ENCODE data around the gene PGBD2. TPM values are rescaled to one million over a fixed set of nuclear protein-coding genes. Genes with fewer than 3 reads are reported as not detected.
"Not testable (repeated sequence)": the region's sequence is repeated elsewhere in the genome, so short reads cannot be mapped to it uniquely, and the experiment has no call there.

PGBD2 gene
- total and polyA plus RNA-seq, 2 of the 4 experiments (the other 2 are of a cell fraction) = 4.8 to 6.8 TPM

DNA sequence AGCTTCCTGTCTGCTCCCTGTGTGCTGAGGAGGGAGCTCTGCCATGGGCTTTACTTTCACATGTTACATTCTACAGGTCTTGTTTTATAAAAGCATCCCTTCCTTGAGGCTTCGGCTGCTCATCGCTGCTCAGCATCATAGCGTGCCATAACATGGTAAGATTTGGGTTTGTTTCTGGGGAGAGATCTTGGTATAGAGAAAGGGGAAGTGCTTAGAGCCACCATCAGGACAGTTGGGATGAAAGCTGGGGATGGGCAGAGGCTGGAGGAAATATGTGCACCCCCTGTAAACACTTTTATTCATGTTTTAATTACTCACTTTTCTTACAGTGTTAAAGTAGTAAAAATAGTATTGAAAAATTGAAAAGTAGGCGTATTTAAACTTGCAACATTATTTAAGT is 24.0 kb downstream of the PGBD2 start:
- H2BK20ac ChIP-seq (ENCODE audit: low read depth, low read length); H3K18ac ChIP-seq (ENCODE audit: low read depth, low read length); H2BK120ac ChIP-seq (ENCODE audit: low read depth, low read length); in situ Hi-C loops (cut with MboI; ENCODE audit: low sequenced_read_pairs); H3K56ac ChIP-seq (ENCODE audit: extremely low read depth, insufficient read depth, low read length); BruUV-seq (replicated peaks); H2AK5ac ChIP-seq (ENCODE audit: low read depth, low read length); H3K9me1 ChIP-seq (ENCODE audit: insufficient read depth, low read length); intact Hi-C loops (cut with micrococcal nuclease); H3K27me3 ChIP-seq (ENCODE audit: control insufficient read depth, insufficient read depth, low read length); H3K4me2 ChIP-seq (ENCODE audit: low read depth, low read length); H3K36me3 ChIP-seq (ENCODE audit: control insufficient read depth, insufficient read depth, low read length); ATAC-seq (ENCODE audit: low read depth); H3K4me1 ChIP-seq (ENCODE audit: control insufficient read depth, insufficient read depth, low read length); DNase-seq; H3K23ac ChIP-seq (ENCODE audit: low read depth, low read length); H2AFZ ChIP-seq (replicated peaks; ENCODE audit: low read length, poor library complexity); dilution Hi-C loops (cut with HindIII; ENCODE audit: low sequenced_read_pairs, unreplicated experiment); H4K5ac ChIP-seq (ENCODE audit: low read depth, low read length); H3K27ac ChIP-seq (ENCODE audit: insufficient read depth, low read length); H4K20me1 ChIP-seq (ENCODE audit: insufficient read depth, low read length); H2AK9ac ChIP-seq (replicated peaks; ENCODE audit: low read depth, low read length, poor library complexity); H3K79me1 ChIP-seq (ENCODE audit: low read depth in 1 of 2, low read length in 2 of 2); CTCF ChIA-PET; POLR2A ChIA-PET (ENCODE audit: unreplicated experiment); H3K9ac ChIP-seq (ENCODE audit: low read depth, low read length); H3K14ac ChIP-seq (replicated peaks; ENCODE audit: low read depth, low read length); H3K4me3 ChIP-seq (ENCODE audit: insufficient read depth, low read depth, low read length); H4K8ac ChIP-seq (ENCODE audit: low read depth in 2 of 2, low read length in 2 of 2); H3K4ac ChIP-seq (ENCODE audit: low read depth, low read length); H2BK15ac ChIP-seq (ENCODE audit: low read depth, low read length); H3K9me3 ChIP-seq (ENCODE audit: control insufficient read depth, insufficient read depth, low read length); H4K91ac ChIP-seq (ENCODE audit: insufficient read depth, low read depth, low read length); H2BK5ac ChIP-seq (ENCODE audit: low read depth, low read length, poor library complexity, severe bottlenecking): not testable (repeated sequence)
- WGBS, 2 experiments (ENCODE audit: extremely low coverage in 2 of 2, insufficient read length in 1 of 2) = no CpG with 5 or more reads among the region's 4 CpGs

DNA sequence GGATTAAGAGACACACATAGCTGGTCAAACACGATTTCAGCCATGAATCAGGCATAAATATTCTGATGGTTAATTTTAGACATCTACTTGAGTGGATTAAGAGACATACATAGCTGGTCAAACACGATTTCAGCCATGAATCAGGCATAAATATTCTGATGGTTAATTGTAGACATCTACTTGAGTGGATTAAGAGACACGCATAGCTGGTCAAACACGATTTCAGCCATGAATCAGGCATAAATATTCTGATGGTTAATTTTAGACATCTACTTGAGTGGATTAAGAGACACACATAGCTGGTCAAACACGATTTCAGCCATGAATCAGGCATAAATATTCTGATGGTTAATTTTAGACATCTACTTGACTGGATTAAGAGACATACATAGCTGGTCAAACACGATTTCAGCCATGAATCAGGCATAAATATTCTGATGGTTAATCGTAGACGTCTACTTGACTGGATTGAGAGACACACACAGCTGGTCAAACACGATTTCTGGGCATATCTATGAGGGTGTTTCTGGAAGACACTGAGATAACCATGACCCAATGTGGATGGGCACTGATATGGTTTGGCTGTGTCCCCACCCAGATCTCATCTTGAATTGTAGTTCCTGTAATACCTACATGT is 32.3 kb downstream of the PGBD2 start:
- H2AK5ac ChIP-seq (ENCODE audit: low read depth, low read length); H3K79me1 ChIP-seq (ENCODE audit: low read depth in 1 of 2, low read length in 2 of 2); H4K91ac ChIP-seq (ENCODE audit: insufficient read depth, low read depth, low read length); DNase-seq; H3K9ac ChIP-seq (ENCODE audit: low read depth, low read length); H2BK5ac ChIP-seq (ENCODE audit: low read depth, low read length, poor library complexity, severe bottlenecking); H3K9me1 ChIP-seq (ENCODE audit: insufficient read depth, low read length); CTCF ChIA-PET; H3K4me1 ChIP-seq (ENCODE audit: control insufficient read depth, insufficient read depth, low read length); H3K36me3 ChIP-seq (ENCODE audit: control insufficient read depth, insufficient read depth, low read length); H3K4ac ChIP-seq (ENCODE audit: low read depth, low read length); H3K9me3 ChIP-seq (ENCODE audit: control insufficient read depth, insufficient read depth, low read length); in situ Hi-C loops (cut with MboI; ENCODE audit: low sequenced_read_pairs); dilution Hi-C loops (cut with HindIII; ENCODE audit: low sequenced_read_pairs, unreplicated experiment); H4K5ac ChIP-seq (ENCODE audit: low read depth, low read length); H4K8ac ChIP-seq (ENCODE audit: low read depth in 2 of 2, low read length in 2 of 2); H3K14ac ChIP-seq (replicated peaks; ENCODE audit: low read depth, low read length); H3K23ac ChIP-seq (ENCODE audit: low read depth, low read length); H3K4me2 ChIP-seq (ENCODE audit: low read depth, low read length); H2BK15ac ChIP-seq (ENCODE audit: low read depth, low read length); ATAC-seq (ENCODE audit: low read depth); H3K56ac ChIP-seq (ENCODE audit: extremely low read depth, insufficient read depth, low read length); H3K27ac ChIP-seq (ENCODE audit: insufficient read depth, low read length); BruUV-seq (replicated peaks); intact Hi-C loops (cut with micrococcal nuclease); H2BK120ac ChIP-seq (ENCODE audit: low read depth, low read length); H4K20me1 ChIP-seq (ENCODE audit: insufficient read depth, low read length); POLR2A ChIA-PET (ENCODE audit: unreplicated experiment); H3K27me3 ChIP-seq (ENCODE audit: control insufficient read depth, insufficient read depth, low read length); H2BK20ac ChIP-seq (ENCODE audit: low read depth, low read length); H2AFZ ChIP-seq (replicated peaks; ENCODE audit: low read length, poor library complexity); H2AK9ac ChIP-seq (replicated peaks; ENCODE audit: low read depth, low read length, poor library complexity); H3K18ac ChIP-seq (ENCODE audit: low read depth, low read length); H3K4me3 ChIP-seq (ENCODE audit: insufficient read depth, low read depth, low read length): not testable (repeated sequence)
- WGBS, 2 experiments (ENCODE audit: extremely low coverage in 2 of 2, insufficient read length in 1 of 2) = 14% methylated on average over 1 of the region's 9 CpGs; no CpG with 5 or more reads in 1 of the 2 experiments

All from IMR-90 (cell line).